ENCODE measurements around the gene MLXIPL. TPM values are rescaled to one million over a fixed set of nuclear protein-coding genes. Genes with fewer than 3 reads are reported as not detected.
A peak's percentile ranks its signal among the peaks of the same experiment; 100 is the strongest.

Gene MLXIPL
- total and polyA plus RNA-seq, 2 of the 8 experiments (the other 6 are each of a cell fraction or from before 2014, with no cell fraction given) = 9.4 to 10.6 TPM

DNA sequence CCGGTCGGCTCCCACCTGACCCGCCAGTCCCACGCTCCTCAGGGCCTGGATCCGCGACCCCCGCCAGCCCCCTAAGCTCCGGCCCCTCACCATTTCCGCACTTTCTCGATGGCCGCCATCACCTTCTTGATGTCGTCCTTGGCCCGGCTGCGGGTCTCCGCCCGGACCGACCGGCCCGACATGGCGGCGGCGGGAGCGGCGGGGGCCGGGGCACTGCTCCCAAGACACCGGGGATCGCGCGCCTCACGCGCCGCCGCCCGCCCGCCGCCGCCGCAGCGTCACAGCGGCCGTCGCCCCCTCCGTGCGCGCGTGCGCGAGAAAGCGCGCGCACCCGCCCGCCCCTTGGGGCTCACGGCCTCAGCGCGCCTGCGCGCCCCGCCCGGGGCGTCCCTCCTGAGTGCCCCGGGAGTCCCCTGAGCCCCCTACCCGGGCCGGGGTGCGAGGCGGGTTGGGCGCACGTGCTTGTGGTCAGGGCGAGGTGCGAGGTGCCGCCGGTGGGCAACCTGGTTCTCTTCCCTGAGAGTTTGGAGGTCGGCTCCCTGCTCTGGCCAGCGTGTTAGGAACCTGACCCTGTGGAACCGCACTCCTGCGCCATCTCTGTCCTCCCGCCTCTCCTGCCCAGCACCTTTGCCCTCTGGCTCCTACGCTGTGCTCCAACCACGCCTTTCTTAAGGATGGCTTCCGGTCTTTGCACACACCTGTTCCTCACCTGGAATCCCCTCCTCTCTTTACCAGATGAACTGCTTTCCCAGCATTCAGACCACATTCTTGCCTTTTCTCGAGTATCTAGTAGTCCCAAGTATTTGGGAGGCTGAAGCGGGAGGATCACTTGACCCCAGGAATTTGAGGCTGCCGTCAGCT is 66.7 kb downstream of the MLXIPL start, which contains the start of gene BCL7B:
Gene BCL7B (minus strand): TSS at position 294 of the 861 bp plus-strand sequence. CDS start 112 bp downstream, at position 182.
- Histone ChIP-seq H3K23ac (ENCODE audit: insufficient read length) (peak within 1 kb of the TSS; percentile 42), H3K36me3 (ENCODE audit: control insufficient read depth in 2 of 4, insufficient read depth in 4 of 4, low read length in 3 of 4) (no peaks in the 10 kb centered on the region), H4K20me1 (replicated peaks in 1 of 2; ENCODE audit: control insufficient read depth in 1 of 2, insufficient read depth in 2 of 2, low read length in 2 of 2) (peaks cover 2 to 3% of the 10 kb centered on the region in 2 experiments), H3K18ac (ENCODE audit: extremely low read depth, low read length) (peak within 1 kb of the TSS; percentile 96), H2AK5ac (ENCODE audit: low read depth, low read length) (no peak within 1 kb of the TSS), H4K5ac (ENCODE audit: insufficient read length, low read depth, low read length) (peak within 1 kb of the TSS; percentile 95), H3K56ac (replicated peaks; ENCODE audit: insufficient read length, low read depth, low read length) (peak within 1 kb of the TSS; percentile 90), H4K8ac (ENCODE audit: extremely low read depth, insufficient read depth, low read length) (peak within 1 kb of the TSS; percentile 100), H3K14ac (ENCODE audit: insufficient read length) (no peak within 1 kb of the TSS), H4K91ac (replicated peaks; ENCODE audit: insufficient read length, low read length) (peak within 1 kb of the TSS; percentile 98), H3K23me2 (ENCODE audit: low read depth, low read length) (peaks cover 9% of the 10 kb centered on the region), H3K4ac (replicated peaks; ENCODE audit: insufficient read length, low read depth, low read length) (peak within 1 kb of the TSS; percentile 93), H3K4me2 (ENCODE audit: insufficient read depth in 1 of 2, low read depth in 2 of 2, low read length in 2 of 2) (peak within 1 kb of the TSS; percentile 92 to 94), H3K4me3 (ENCODE audit: extremely low read depth in 1 of 4, insufficient read depth in 2 of 4, low read depth in 3 of 4, low read length in 4 of 4) (peak within 1 kb of the TSS; percentile 68 to 87 (median 76)), H3K9ac (replicated peaks in 1 of 4; ENCODE audit: extremely low read depth in 1 of 4, low read depth in 3 of 4, low read length in 3 of 4) (peak within 1 kb of the TSS; percentile 95 to 99 (median 98)), H2BK20ac (ENCODE audit: low read length) (no peak within 1 kb of the TSS), H3K4me1 (replicated peaks in 1 of 4; ENCODE audit: control insufficient read depth in 3 of 4, insufficient read depth in 4 of 4, low read length in 3 of 4) (peaks cover 0 to 3% (median 1%) of the 10 kb centered on the region in 4 experiments; a peak in 2 of 7 replicates), H2BK120ac (replicated peaks; ENCODE audit: low read depth, low read length) (no peak within 1 kb of the TSS), H2AFZ (ENCODE audit: low read length) (peak within 1 kb of the TSS; percentile 31; the same call in 1 of the 2 replicates), H3K9me3 (ENCODE audit: insufficient read depth in 2 of 2, low read depth in 1 of 2, low read length in 1 of 2) (no peaks in the 10 kb centered on the region), H3K27me3 (replicated peaks in 1 of 4; ENCODE audit: control insufficient read depth in 3 of 4, extremely low read depth in 1 of 4, insufficient read depth in 3 of 4, low read length in 3 of 4) (peaks cover 0 to 8% (median 1%) of the 10 kb centered on the region in 4 experiments; a peak in 4 of 7 replicates), H3K79me1 (ENCODE audit: low read depth, low read length) (peaks cover 6% of the 10 kb centered on the region; the same call in 1 of the 2 replicates), H3K79me2 (ENCODE audit: control insufficient read depth in 1 of 2, insufficient read depth in 2 of 2, low read length in 2 of 2) (peaks cover 0 to 30% of the 10 kb centered on the region in 2 experiments; a peak in 3 of 4 replicates), H2BK12ac (ENCODE audit: low read depth, low read length) (peak within 1 kb of the TSS; percentile 76; the same call in 1 of the 2 replicates), H2BK5ac (ENCODE audit: low read depth, low read length) (peak within 1 kb of the TSS; percentile 84; the same call in 1 of the 2 replicates), H2BK15ac (ENCODE audit: low read length) (0 out of 2 replicates have a peak within 1 kb of the TSS, but pooled peaks have one; percentile 12), H3K27ac (ENCODE audit: low read depth, low read length) (peak within 1 kb of the TSS; percentile 99)
- ChIA-PET CTCF (ENCODE audit: partially characterized antibody) (interaction anchor here (1.3 to 1.4 kb wide), 2 partner anchors 29 to 35 kb away, joined by 4 read pairs; partner anchors contain the start of gene BAZ1B), POLR2A (ENCODE audit: partially characterized antibody) (interaction anchor here (0.6 to 2.5 kb wide), 15 partner anchors 9 to 145 kb away, joined by 3 to 31 read pairs (median 4); partner anchors contain the start of genes BAZ1B and TBL2)
- WGBS, 2 experiments (ENCODE audit: extremely low coverage in 1 of 2, insufficient coverage in 1 of 2, insufficient read length in 1 of 2, insufficient replicate concordance in 2 of 2, low coverage in 1 of 2, low lambda C conversion rate in 2 of 2, missing lambda C conversion rate in 1 of 2) = 10% methylated on average over 48 of the region's 83 CpGs; no CpG with 5 or more reads in 1 of the 2 experiments
- no peak for FAIRE-seq
- DNase-seq (ENCODE audit: low read depth in 1 of 2, low spot score in 2 of 2) = peak; percentile 38 to 87
- no peak for TF ChIP-seq SUZ12 (IDR thresholded peaks at IDR 0.05; ENCODE audit: low read length)
- TF ChIP-seq BACH1 (IDR thresholded peaks at IDR 0.05; ENCODE audit: low read length) = no peak
- no peak for TF ChIP-seq CTBP2 (IDR thresholded peaks at IDR 0.05; ENCODE audit: borderline replicate concordance, insufficient read depth, insufficient read length, low read length)
- no peak for TF ChIP-seq RAD21 (IDR thresholded peaks at IDR 0.05 in 1 of 2, conservative IDR thresholded peaks at IDR 0.05 in 1 of 2; ENCODE audit: low read depth in 2 of 2, low read length in 2 of 2)
- no peak for TF ChIP-seq RBBP5 (IDR thresholded peaks at IDR 0.05; ENCODE audit: borderline replicate concordance, low read depth, low read length)
- no peak for TF ChIP-seq SIX5 (IDR thresholded peaks at IDR 0.05; ENCODE audit: low read depth, low read length)
- no peak for TF ChIP-seq GTF2F1 (IDR thresholded peaks at IDR 0.05; ENCODE audit: borderline replicate concordance, low read depth, low read length)
- TF ChIP-seq JUN (IDR thresholded peaks at IDR 0.05; ENCODE audit: low read depth, low read length) = no peak
- TF ChIP-seq SP2 (IDR thresholded peaks at IDR 0.05; ENCODE audit: low read length) = no peak
- TF ChIP-seq SRF (IDR thresholded peaks at IDR 0.05; ENCODE audit: low read depth, low read length) = no peak
- no peak for TF ChIP-seq CBX5 (IDR thresholded peaks at IDR 0.05; ENCODE audit: low read depth, low read length)
